Islet of Langerhans (tissue), 1 donor: ENCODE measurements around the gene PLEKHJ1.

Source experiments
- FAIRE-seq: peaks from one replicate; lab custom pipeline; 2011; peaks lifted over from hg19 to GRCh38; lab: Jason Lieb, UNC

Gene PLEKHJ1

DNA sequence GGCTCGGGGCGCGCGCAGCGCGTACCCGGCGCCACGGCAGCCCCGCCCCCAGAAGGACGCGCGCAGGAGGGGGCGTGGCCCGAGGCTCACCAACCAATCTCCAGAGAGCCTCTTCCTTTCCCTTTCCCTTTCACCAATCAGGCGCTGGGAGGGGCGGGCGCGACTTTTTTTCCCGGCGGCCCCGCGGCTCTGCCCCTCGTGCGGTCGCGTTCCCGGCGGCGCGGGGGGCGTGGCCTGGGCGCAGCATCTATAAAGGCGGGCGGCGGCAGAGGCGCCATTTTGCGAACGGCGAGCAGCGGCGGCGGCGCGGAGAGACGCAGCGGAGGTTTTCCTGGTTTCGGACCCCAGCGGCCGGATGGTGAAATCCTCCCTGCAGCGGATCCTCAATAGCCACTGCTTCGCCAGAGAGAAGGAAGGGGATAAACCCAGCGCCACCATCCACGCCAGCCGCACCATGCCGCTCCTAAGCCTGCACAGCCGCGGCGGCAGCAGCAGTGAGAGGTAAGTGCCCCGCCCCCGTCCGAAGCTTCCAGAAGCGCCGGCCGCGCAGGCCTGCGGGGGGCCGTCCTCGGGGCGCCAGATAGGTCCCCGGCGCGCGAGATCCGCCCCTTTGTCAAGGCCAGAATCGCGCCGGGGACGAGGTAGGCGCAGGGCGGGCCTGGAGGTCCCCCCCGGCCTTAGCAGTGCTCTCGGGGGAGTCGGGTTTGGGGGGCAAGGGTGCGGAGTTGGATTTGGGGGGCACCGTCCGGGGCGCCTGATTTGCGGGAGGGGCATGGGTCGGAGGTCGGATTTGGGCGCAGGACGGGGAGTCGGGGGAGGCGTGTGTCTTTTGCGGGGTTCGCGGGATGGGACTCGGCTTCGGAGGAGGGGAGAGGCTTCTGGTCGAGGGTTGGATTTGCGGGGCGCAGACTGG, 33.4 kb upstream of the PLEKHJ1 start:
- FAIRE-seq, result peak; percentile 70

DNA sequence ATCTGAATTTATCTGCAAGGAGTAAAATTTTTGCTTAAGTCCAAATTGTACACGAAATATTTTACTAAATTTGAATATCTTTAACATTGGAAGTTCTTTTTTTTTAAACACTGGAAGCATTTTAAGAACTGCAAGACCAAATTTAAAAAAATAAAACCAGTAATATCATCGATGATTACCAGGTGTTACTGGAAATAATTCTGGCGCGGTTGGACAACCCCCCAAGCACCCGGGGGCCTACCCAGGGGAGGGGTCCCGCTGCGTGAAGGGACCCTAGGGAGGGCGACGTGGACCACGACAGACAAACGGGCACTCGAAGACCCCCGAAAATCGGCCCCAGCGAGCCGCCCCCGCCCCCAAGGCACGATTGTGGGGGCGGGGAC, 32.7 kb upstream of the PLEKHJ1 start:
- no peak for FAIRE-seq

DNA sequence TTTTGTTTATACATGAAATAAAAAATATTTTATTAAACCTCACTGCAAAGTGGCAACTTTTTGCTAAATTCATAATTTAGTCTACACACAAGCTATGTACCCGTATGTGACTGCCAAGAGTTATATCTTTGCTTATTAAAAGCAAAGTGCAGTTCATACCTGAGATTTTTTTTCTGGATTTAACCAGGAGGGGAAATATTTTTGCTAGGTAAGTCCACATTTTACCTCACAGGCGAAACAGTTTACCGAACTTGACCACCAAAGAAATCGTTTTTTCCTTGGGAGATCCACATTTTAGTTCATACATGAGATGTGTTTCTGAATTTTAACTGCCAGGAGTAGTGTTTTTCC, 32.3 kb upstream of the PLEKHJ1 start:
- FAIRE-seq, result no peak

DNA sequence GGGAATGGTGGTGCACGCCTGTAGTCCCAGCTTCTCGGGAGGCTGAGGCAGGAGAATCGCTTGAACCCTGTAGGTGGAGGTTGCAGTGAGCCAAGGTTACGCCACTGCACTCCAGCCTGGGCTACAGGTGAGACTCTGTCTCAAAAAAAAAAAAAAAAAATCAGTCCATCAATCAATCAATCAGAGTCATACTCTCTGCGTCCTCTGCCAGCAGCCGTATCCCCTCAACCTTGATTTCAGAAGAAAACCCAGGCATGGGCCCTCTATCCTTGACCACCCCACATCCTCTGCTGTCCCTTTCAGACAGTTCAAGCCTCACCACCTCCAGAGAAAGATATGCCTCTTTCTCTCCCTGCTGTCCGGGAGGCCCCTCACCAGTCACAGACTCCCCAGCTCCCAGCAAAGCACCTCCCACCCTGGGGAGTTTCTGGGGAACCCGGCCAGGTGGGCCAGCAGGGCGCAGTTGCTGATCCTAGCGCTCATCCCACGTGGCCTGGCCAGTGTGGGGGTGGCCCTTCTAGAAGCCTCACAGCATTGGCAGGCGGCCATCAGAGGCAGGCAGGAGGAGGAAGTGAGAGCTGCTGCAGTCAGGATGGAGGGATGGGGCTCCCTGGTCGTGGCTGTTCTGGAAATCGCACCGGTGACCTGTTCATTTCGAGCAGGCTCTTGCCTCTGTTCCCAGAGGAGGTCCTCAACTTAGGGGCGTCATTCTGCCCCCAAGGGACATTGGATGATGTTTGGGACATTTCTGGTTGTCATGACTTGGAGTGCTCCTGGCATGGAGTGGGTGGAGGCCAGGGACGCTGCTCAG, 30.3 kb upstream of the PLEKHJ1 start:
- FAIRE-seq, result no peak

DNA sequence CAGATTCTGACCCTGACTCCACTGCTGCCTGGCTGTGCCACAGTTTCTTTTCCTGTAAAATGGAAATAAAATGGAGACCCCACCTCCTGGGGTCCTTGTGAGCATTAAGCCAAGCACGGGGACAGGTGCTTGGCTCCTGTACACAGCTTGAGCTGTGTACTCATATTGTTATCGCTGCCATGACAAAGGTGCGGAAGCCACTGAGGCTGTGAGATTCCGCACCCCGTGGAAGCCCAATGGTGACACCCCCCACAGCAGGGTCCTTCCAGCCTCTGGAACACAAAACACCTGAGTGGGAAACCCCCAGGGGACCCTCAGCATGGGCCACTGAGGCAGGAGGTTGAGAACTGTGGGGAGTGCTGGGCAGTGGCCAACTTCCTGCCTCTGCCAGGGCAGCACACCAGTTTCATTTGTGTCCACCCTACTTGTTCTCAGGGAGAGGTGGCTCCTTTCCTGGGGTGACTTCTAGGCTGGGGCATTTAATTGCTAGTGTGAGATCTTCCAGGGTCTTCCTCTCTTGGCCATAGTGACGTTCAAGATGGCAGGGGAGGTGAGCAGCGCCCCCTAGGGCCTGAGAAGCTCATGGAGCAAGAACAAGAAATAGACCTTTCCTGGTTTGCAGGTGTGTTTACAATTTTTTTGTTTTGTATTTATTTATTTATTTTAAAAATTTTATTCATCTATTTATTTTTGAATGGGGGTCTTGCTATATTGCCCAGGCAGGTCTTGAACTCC, 25.5 kb upstream of the PLEKHJ1 start:
- no peak for FAIRE-seq

DNA sequence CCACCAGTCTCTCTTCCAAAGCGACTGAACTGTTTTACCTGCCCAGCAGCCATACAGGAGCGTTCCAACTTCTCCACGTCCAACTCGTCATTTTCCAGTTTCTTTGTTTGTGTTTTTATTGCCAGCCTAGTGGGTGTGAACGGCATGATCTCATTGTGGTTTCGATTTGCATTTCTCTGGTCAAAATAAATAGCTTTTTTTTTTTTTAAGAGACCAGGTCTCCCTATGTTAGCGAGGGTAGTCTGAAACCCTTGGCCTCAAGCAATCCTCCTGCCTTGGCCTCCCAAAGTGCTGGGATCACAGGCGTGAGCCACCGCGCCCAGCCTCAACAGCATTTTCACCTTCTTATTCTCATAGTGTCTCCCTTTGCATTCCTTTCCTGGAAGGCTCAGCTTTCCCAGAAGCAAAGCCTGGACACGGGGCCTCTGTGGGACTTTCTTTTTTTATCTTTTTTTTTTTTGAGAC, 24.2 kb upstream of the PLEKHJ1 start:
- no peak for FAIRE-seq

DNA sequence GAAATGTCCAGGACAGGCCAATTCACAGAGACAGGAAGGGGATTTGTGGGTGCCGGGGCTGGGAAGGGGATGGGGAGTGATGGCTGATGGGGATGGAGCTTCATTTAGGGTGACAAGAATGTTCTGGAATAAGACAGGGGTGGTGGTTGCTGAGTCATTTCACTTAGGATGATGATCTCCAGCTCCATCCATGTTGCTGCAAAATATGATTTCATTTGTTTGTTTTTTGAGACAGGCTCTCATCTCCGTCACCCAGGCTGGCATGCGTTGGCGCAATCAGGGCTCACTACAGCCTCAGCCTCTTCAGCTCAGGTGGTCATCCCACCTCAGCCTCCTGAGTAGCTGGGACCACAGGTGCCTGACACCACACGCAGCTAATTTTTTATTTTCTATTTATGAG, 23.2 kb upstream of the PLEKHJ1 start:
- no peak for FAIRE-seq

DNA sequence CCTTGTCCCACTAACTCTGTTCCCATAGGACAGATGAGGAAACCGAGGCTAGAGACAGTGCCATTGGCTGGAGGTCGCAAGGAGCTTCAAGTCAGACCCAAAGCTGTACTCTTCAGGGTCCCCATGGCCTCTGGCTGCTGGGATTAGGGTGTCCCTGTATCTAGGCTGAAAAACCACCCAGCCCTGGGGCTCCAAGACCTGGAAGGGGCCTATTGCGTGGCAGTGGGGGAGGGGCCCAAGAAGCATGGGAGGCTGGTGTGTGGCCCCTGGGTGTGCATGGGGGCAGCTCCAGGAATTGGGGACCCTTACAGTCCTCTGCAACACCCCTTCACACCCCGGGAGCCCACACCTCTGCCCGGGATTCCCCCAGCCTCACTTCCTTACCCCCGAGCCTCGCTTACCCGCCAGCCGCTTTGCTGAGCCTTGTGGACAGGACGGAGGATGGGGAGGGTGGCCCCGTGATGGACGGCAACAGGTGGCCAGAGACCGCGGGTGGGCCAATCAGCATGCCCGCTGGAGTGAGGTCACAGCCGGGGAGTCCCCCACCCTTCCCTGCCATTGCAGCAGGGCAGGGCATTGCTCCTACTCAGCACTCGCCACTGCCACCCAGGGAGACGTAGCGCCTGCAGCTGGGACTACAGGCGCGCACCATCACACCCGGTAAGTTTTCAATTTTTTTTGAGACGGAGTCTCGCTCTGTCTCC, 20.0 kb upstream of the PLEKHJ1 start, which contains the start of gene JSRP1:
TSS of gene JSRP1 (minus strand) at position 436 of the 704 bp plus-strand sequence. CDS start 1,103 bp downstream, outside the sequence.
- FAIRE-seq, result no peak

DNA sequence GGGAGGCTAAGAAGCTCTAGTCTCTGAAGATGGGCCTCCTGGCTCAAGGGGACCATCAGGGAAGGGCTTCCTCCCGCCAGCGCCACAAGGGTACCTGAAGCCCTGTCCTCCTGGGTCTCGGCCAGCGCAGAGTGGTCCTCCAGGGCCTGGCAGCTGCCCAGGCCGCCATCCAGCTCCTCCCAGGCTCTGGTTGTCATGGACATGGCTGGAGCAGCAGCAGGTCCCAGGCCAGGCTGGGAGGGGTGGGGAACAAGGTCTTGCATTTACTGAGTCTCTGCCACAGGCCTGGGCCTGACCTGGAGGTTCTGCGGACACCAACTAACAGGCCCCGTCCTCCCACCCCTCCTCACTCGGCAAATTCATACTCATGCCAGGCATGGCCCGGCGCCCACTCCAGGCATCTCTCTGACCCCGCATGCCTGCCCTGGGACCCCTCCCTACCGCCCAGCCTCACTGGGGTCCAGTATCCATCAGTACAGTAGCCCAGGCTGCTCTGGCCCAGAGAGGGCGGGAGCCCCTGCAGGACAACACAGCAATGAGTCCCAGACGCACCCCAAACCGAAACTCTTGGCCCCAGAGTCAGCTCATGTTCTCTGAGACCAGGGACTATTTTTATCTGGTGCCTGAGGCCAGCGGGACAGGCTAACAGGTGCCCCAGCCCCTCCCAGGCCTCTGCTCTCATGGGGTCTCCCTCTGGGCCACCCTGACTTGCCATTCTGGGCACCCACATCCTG, 19.1 kb upstream of the PLEKHJ1 start:
- FAIRE-seq, result no peak

DNA sequence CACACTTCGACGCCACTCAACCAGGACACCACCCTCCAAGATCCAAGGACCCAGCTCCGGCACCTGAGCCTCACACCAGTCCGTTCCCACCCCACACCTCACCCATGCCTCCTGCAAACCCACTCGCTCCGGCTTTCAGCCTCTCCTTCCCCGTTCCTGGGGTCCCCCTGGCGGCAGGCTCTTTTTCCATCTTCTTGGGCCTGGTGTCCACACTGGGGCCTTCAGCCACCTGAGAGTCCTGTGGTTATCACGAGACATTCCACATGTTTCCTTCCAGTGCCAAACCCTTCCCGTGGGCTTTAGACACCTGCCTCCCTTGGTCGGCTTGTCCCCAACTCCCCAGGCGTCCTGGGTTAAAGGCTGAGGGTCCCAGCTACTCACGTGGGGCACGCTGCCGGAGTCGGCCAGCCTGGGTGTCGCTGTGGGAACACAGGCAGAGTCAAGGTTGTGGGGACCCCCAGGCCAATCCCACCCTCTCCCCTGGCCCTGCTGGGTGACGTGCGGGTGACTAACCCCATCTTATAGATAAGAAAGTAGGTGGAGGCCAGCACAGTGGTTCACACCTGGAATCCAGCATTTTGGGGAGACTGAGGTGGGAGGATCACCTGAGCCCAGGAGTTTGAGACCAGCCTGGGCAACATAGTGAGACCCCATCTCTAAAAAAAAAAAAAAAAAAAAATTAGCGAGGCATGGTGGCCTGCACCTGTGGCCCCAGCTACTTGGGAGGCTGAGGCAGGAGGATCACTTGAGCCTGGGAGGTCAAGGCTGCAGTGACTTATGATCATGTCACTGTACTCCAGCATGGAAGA, 18.1 kb upstream of the PLEKHJ1 start:
- FAIRE-seq, result no peak

DNA sequence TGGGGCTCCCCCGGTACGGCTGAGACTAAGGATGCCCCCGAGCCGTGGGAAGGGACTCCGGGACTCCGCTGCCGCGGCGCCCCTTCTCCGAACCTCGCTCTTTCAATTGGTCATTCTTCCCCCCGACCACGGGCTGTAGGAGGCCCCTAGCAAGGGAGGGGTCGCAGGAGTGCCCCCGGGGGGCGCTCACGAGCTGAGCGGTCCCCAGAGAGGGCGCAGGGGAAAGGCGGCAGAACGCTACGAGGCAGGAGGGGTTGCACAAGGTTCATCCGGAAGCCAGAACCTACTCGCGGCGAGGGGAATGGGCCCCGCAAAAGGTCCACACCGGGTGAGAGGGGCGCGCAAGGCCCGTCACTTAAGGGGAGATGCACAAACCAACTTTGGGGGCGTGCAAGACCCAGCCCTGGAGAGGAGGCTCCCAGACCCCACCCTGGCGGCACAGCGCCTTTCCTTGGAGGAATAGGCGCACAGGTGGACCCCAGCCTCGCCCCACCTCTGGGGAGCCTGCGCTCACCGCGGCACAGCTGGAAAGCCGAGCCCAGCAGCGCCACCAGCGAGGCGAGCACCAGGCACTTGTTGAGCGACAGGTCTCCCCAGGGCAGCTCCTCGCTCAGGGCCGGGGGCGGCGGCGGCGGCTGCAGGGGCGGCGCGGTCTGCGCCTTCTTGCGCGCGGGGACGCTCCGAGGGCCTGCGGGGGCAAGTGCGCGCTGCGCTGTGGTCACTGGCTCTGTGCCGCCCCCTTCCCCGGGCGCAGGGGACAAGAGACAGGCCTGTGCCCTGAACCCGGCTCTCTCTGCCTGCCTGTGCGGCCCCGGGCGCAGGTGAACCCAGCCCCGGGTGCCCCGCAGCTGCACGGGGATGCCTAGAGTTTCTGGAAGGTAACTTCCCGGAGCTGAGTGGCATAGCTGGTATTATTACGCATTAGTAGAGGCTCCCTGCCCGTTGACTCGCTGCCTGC, 17.3 kb upstream of the PLEKHJ1 start:
- FAIRE-seq, result no peak

DNA sequence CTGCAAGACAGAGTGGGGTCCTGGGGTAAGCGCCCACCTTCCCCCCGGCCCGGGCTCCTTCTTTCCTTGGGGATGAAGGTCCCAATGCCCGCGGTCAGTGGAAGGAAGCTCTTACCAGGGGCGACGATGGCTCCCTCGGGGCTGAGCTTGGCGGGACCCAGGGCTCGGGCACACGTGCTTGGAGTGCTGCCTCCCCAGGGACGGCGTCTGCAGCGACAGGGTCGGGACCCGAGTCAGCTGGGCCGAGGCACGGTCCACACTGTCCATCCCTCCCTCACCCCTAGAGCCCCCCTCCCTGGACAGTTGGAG, 16.6 kb upstream of the PLEKHJ1 start:
- no peak for FAIRE-seq

DNA sequence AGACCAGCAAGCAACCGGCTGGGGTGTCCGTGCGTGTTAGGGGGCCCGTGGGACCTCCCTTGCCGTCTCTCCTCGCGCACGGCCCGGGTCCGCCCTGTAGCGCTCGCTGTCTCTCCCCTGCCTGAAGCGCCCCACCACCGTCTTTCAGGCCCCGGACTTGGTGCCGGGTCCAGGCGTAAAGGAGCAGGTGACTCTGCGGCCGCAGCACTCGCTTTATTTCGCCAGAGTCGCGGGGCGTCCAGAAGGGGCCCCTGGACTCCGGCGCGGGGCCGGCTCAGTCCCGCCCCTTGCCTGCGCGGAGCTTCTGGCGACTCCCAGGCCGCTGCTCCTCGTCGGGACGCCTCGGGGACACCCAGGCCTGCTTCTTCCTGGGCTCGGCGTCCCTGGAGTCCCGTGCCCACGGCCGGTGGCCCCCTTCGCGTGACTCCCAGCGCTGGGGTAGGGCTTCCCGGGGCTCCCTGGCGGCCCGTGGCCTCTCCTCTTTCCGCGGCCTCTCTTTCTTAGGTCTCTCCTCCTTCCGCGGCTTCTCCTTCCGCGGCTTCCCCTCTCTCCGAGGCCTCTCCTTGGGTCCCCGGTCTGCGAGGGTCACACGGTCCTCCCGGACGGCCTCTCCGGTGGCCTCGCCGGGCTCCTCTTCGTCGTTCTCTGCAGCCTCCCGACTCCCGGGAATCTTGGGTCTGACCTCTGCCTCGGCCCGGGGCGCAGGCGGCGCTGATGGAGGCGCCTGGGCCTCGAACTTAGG, 16.1 kb upstream of the PLEKHJ1 start:
- FAIRE-seq, result no peak

DNA sequence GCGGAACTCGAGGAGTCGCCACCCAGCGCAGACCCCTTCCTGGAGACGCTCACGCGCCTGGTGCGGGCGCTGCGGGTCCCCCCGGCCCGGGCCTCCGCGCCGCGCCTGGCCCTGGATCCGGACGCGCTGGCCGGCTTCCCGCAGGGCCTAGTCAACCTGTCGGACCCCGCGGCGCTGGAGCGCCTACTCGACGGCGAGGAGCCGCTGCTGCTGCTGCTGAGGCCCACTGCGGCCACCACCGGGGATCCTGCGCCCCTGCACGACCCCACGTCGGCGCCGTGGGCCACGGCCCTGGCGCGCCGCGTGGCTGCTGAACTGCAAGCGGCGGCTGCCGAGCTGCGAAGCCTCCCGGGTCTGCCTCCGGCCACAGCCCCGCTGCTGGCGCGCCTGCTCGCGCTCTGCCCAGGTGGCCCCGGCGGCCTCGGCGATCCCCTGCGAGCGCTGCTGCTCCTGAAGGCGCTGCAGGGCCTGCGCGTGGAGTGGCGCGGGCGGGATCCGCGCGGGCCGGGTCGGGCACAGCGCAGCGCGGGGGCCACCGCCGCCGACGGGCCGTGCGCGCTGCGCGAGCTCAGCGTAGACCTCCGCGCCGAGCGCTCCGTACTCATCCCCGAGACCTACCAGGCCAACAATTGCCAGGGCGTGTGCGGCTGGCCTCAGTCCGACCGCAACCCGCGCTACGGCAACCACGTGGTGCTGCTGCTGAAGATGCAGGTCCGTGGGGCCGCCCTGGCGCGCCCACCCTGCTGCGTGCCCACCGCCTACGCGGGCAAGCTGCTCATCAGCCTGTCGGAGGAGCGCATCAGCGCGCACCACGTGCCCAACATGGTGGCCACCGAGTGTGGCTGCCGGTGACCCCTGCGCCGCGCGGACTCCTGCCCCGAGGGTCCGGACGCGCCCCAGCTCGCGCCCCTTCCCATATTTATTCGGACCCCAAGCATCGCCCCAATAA, 15.3 kb upstream of the PLEKHJ1 start:
- no peak for FAIRE-seq

DNA sequence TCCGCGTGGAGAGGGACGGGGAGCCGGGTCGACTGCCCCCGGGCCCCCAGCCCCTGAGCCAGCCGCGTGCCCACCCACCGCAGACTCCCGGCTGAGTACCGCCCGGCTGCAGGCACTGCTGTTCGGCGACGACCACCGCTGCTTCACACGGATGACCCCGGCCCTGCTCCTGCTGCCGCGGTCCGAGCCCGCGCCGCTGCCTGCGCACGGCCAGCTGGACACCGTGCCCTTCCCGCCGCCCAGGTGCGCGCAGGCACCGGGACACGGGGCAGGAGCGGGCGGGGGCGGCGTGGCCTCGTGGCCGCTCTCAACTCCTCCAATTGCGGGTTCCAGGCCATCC, 14.6 kb upstream of the PLEKHJ1 start:
- FAIRE-seq, result no peak

DNA sequence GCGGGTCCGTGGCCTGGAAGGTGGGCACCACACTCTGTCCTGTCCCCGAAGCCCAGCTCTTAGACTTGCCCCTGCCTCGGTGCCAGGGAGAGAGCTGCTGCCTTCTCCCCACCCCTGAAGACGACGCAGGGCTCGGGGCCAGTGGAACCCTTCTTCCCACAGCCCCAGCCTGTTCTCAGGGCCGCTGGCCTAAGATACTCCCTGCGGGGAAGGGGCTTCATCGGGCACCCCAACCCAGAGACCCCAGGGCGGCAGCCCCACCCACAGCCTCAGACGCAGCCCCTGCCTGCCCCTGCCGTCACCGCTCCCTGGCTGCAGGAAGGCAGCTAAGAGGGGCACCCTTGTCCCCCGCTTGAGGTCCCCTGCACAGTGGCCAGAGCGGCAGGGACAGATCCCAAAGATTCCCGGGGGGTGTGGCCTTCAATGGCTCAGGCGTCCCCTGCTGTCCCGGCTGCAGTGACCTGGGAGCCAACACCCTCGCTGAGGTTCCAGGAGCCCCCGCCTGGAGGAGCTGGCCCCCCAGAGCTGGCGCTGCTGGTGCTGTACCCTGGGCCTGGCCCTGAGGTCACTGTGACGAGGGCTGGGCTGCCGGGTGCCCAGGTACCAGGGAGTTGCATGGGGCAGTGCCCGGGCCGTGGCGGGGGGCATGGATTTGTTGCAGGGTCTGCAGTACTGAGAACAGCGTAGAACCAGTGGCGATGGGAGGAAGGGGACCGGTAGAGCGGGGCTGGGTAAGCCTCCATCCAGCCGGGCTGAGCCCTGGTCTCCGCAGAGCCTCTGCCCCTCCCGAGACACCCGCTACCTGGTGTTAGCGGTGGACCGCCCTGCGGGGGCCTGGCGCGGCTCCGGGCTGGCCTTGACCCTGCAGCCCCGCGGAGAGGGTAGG, 14.0 kb upstream of the PLEKHJ1 start:
- FAIRE-seq, result no peak
